ENCODE results near the gene FAM3C. TPM values are rescaled to one million over a fixed set of nuclear protein-coding genes. Genes with fewer than 3 reads are reported as not detected.

Gene FAM3C
- total and polyA plus RNA-seq, 2 of the 4 experiments (the other 2 are of a cell fraction): 11.5 to 45.8 TPM

DNA sequence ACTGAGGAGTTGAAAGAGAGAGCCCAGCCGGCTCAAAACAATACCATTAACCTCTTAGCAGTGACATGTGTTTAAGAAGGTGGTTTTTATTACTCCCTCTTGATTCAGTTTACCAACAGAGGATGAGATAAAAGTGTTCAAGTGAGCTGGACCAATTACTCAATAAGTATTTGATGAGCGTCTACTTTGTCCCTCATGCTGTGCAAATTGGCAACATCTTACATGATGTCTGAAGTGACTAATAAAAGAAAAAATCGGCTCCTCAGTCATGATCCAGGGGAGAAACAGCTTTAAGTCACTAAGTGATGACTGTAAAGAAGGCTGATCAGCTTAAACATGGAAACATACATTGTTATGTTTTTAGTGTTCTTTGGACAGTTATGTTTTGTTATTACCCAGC, 59.5 kb downstream of the FAM3C start:
- Histone ChIP-seq H3K4me2 (ENCODE audit: low read depth, low read length) (no peak overlapping the region), H2BK5ac (ENCODE audit: low read depth, low read length, poor library complexity, severe bottlenecking) (peak overlapping the region; percentile 19), H3K4ac (ENCODE audit: low read depth, low read length) (no peak overlapping the region; the same call in 1 of the 2 replicates), H4K91ac (ENCODE audit: insufficient read depth, low read depth, low read length) (no peak overlapping the region), H3K4me1 (ENCODE audit: control insufficient read depth, insufficient read depth, low read length) (no peaks in the 10 kb centered on the region; the same call in 1 of the 2 replicates), H4K20me1 (ENCODE audit: insufficient read depth, low read length) (no peaks in the 10 kb centered on the region), H2BK15ac (ENCODE audit: low read depth, low read length) (no peak overlapping the region), H2AK9ac (replicated peaks; ENCODE audit: low read depth, low read length, poor library complexity) (no peak overlapping the region), H3K27me3 (ENCODE audit: control insufficient read depth, insufficient read depth, low read length) (peaks cover 2% of the 10 kb centered on the region; the same call in 1 of the 2 replicates), H3K9me1 (ENCODE audit: insufficient read depth, low read length) (peaks cover 4% of the 10 kb centered on the region), H3K9me3 (ENCODE audit: control insufficient read depth, insufficient read depth, low read length) (no peaks in the 10 kb centered on the region), H3K9ac (ENCODE audit: low read depth, low read length) (no peak overlapping the region), H3K4me3 (ENCODE audit: insufficient read depth, low read depth, low read length) (no peak overlapping the region), H3K36me3 (ENCODE audit: control insufficient read depth, insufficient read depth, low read length) (no peaks in the 10 kb centered on the region; the same call in 1 of the 2 replicates), H4K8ac (ENCODE audit: low read depth in 2 of 2, low read length in 2 of 2) (no peak overlapping the region), H3K56ac (ENCODE audit: extremely low read depth, insufficient read depth, low read length) (no peak overlapping the region; the same call in 1 of the 2 replicates), H4K5ac (ENCODE audit: low read depth, low read length) (peak overlapping the region; percentile 54; the same call in 1 of the 2 replicates), H3K14ac (replicated peaks; ENCODE audit: low read depth, low read length) (no peak overlapping the region), H2BK120ac (ENCODE audit: low read depth, low read length) (peak overlapping the region; percentile 34; the same call in 1 of the 2 replicates), H3K18ac (ENCODE audit: low read depth, low read length) (peak overlapping the region; percentile 13; the same call in 1 of the 2 replicates), H2BK20ac (ENCODE audit: low read depth, low read length) (no peak overlapping the region), H2AK5ac (ENCODE audit: low read depth, low read length) (no peak overlapping the region), H3K79me1 (ENCODE audit: low read depth in 1 of 2, low read length in 2 of 2) (no peaks in the 10 kb centered on the region), H3K27ac (ENCODE audit: insufficient read depth, low read length) (no peak overlapping the region), H3K23ac (ENCODE audit: low read depth, low read length) (peak overlapping the region; percentile 0; the same call in 1 of the 2 replicates), H2AFZ (replicated peaks; ENCODE audit: low read length, poor library complexity) (no peak overlapping the region)
- dilution Hi-C loops (cut with HindIII; ENCODE audit: low sequenced_read_pairs, unreplicated experiment) (no loop called here), in situ Hi-C loops (cut with MboI; ENCODE audit: low sequenced_read_pairs) (loop anchor here (25.0 kb wide), 2 partner anchors 199 to 349 kb away; partner anchors contain the start of gene CPED1), intact Hi-C loops (cut with micrococcal nuclease) (loop anchor here (5.0 to 10.0 kb wide), 3 partner anchors 209 to 532 kb away; partner anchors contain the start of gene CPED1)
- no TSS peak for BruUV-seq (replicated peaks)
- DNase-seq (peak; percentile 31), ATAC-seq (ENCODE audit: low read depth) (no peak)
- 60% methylated on average over 1 of the region's 3 CpGs; no CpG with 5 or more reads in 1 of the 2 experiments for WGBS, 2 experiments (ENCODE audit: extremely low coverage in 2 of 2, insufficient read length in 1 of 2)
- POLR2A ChIA-PET (ENCODE audit: unreplicated experiment): no interaction called here
- CTCF ChIA-PET: no interaction called here
- TF ChIP-seq FOS (IDR thresholded peaks at IDR 0.05; ENCODE audit: low read depth, low read length): no peak
- TF ChIP-seq NFE2L2 (IDR thresholded peaks at IDR 0.05; ENCODE audit: low read depth, low read length): no peak
- no peak for TF ChIP-seq MXI1 (IDR thresholded peaks at IDR 0.05; ENCODE audit: borderline replicate concordance, low read depth, low read length)
- TF ChIP-seq RFX5 (IDR thresholded peaks at IDR 0.05; ENCODE audit: low read depth, low read length): no peak
- no peak for TF ChIP-seq BHLHE40 (IDR thresholded peaks at IDR 0.05; ENCODE audit: low read depth, low read length)
- no peak for TF ChIP-seq RCOR1 (IDR thresholded peaks at IDR 0.05; ENCODE audit: insufficient replicate concordance, low read length)
- no peak for TF ChIP-seq CHD1 (IDR thresholded peaks at IDR 0.05; ENCODE audit: low read depth, low read length)
- TF ChIP-seq, protein P1, sequence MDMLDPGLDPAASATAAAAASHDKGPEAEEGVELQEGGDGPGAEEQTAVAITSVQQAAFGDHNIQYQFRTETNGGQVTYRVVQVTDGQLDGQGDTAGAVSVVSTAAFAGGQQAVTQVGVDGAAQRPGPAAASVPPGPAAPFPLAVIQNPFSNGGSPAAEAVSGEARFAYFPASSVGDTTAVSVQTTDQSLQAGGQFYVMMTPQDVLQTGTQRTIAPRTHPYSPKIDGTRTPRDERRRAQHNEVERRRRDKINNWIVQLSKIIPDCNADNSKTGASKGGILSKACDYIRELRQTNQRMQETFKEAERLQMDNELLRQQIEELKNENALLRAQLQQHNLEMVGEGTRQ (IDR thresholded peaks at IDR 0.05; ENCODE audit: low read depth, low read length): no peak
- no peak for TF ChIP-seq CEBPB (IDR thresholded peaks at IDR 0.05; ENCODE audit: low read depth, low read length)
- TF ChIP-seq, protein P2, sequence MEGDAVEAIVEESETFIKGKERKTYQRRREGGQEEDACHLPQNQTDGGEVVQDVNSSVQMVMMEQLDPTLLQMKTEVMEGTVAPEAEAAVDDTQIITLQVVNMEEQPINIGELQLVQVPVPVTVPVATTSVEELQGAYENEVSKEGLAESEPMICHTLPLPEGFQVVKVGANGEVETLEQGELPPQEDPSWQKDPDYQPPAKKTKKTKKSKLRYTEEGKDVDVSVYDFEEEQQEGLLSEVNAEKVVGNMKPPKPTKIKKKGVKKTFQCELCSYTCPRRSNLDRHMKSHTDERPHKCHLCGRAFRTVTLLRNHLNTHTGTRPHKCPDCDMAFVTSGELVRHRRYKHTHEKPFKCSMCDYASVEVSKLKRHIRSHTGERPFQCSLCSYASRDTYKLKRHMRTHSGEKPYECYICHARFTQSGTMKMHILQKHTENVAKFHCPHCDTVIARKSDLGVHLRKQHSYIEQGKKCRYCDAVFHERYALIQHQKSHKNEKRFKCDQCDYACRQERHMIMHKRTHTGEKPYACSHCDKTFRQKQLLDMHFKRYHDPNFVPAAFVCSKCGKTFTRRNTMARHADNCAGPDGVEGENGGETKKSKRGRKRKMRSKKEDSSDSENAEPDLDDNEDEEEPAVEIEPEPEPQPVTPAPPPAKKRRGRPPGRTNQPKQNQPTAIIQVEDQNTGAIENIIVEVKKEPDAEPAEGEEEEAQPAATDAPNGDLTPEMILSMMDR (conservative IDR thresholded peaks at IDR 0.05; ENCODE audit: low read depth, low read length): no peak
- no peak for TF ChIP-seq SMC3 (IDR thresholded peaks at IDR 0.05; ENCODE audit: low read depth, low read length)
- TF ChIP-seq, protein P3, sequence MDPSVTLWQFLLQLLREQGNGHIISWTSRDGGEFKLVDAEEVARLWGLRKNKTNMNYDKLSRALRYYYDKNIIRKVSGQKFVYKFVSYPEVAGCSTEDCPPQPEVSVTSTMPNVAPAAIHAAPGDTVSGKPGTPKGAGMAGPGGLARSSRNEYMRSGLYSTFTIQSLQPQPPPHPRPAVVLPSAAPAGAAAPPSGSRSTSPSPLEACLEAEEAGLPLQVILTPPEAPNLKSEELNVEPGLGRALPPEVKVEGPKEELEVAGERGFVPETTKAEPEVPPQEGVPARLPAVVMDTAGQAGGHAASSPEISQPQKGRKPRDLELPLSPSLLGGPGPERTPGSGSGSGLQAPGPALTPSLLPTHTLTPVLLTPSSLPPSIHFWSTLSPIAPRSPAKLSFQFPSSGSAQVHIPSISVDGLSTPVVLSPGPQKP (IDR thresholded peaks at IDR 0.05; ENCODE audit: borderline replicate concordance, low read depth, low read length): no peak
- no peak for TF ChIP-seq MAFK (IDR thresholded peaks at IDR 0.05; ENCODE audit: low read depth, low read length)
- TF ChIP-seq POLR2A (IDR thresholded peaks at IDR 0.05; ENCODE audit: low read depth, low read length): no peak
- no peak for TF ChIP-seq MAZ (IDR thresholded peaks at IDR 0.05; ENCODE audit: borderline replicate concordance, low read depth, low read length)
- TF ChIP-seq RAD21 (IDR thresholded peaks at IDR 0.05; ENCODE audit: low read length): no peak

Data from IMR-90 (cell line).